HepG2 (cell line): ENCODE measurements around the gene GREM2. TPM values are rescaled to one million over a fixed set of nuclear protein-coding genes. Genes with fewer than 3 reads are reported as not detected.

Experiments
- ATAC-seq: fragments of 200-7000 bp; cut with Tn5 transposase; 3 replicates; pipeline ENCODE4 v1.9.1; 2020; ENCODE audit warnings: mild to moderate bottlenecking, moderate library complexity
- BruUV-seq: library from RNA; stranded (reverse); fragments of 400-500 nt; replicated peaks from 2 replicates; lab custom pipeline; 2021; lab: Mats Ljungman, UMichigan
- CTCF ChIA-PET: fragments of 300-600 bp; formaldehyde crosslinking; extraction: SDS; loops from one replicate; lab custom pipeline; 2021; ENCODE audit warnings: low total read pairs, inconsistent platforms, low intra/inter-chr PET ratio; lab: Yijun Ruan, JAX
- POLR2A ChIA-PET: fragments of 350-600 bp; sonication (Branson Sonifier 250); formaldehyde crosslinking; loops from one replicate; lab custom pipeline; 2020; ENCODE audit warnings: antibody characterized with exemption, inconsistent platforms; lab: Yijun Ruan, JAX
- DNase-seq: peaks from one replicate; pipeline ENCODE4 v3.0.0-alpha.2; 2015; ENCODE audit warnings: low spot score
- FAIRE-seq: peaks from 3 replicates; lab custom pipeline; 2011; peaks lifted over from hg19 to GRCh38; lab: Jason Lieb, UNC
- H2AFZ ChIP-seq: one replicate; pipeline ENCODE4 v1.6.1; 2011; ENCODE audit warnings: low read length, inconsistent platforms
- H3K27ac ChIP-seq: fragments of 300-600 bp; 3 replicates; pipeline ENCODE4 v1.8.0; 2011; ENCODE audit warnings: mixed run types, mild to moderate bottlenecking, mixed read lengths, low read length, inconsistent platforms; ENCODE audit not compliant: insufficient read depth; ENCODE audit errors: extremely low read length
- H3K27me3 ChIP-seq, 2 experiments: fragments of 200-600 bp in 1 of 2; 2 replicates in 1 of 2; 3 replicates in 1 of 2; pipeline versions ENCODE4 v1.6.0 to v1.8.0; 2011; ENCODE audit warnings: low read length in 2 of 2, mild to moderate bottlenecking in 2 of 2, moderate library complexity in 2 of 2, inconsistent platforms in 1 of 2; ENCODE audit not compliant: insufficient read depth in 2 of 2, control insufficient read depth in 1 of 2
- H3K36me3 ChIP-seq, 2 experiments: fragments of 200-600 bp in 1 of 2; replicated peaks in 1 of 2; 2 replicates in 1 of 2; 3 replicates in 1 of 2; pipeline versions ENCODE4 v1.5.1 to v1.8.0; 2011; ENCODE audit warnings: low read length in 2 of 2, inconsistent platforms in 1 of 2; ENCODE audit not compliant: insufficient read depth in 2 of 2, control insufficient read depth in 1 of 2
- H3K4me1 ChIP-seq: 2 replicates; pipeline ENCODE4 v1.5.1; 2012; ENCODE audit warnings: low read length, inconsistent platforms; ENCODE audit not compliant: insufficient read depth
- H3K4me2 ChIP-seq: 2 replicates; pipeline ENCODE4 v1.6.0; 2011; ENCODE audit warnings: low read depth, low read length, inconsistent platforms
- H3K4me3 ChIP-seq, 3 experiments: fragments of 200-600 bp in 1 of 3; sonication (generic), shearing (Covaris generic) in 1 of 3; replicated peaks in 1 of 3; 2 replicates each; pipeline ENCODE4 v1.5.1; 2011 to 2016; ENCODE audit warnings: low read length in 3 of 3, inconsistent platforms in 2 of 3, low read depth in 2 of 3, mild to moderate bottlenecking in 2 of 3, control low read depth in 1 of 3, mixed read lengths in 1 of 3; ENCODE audit not compliant: insufficient read depth in 1 of 3
- H3K79me2 ChIP-seq: one replicate; pipeline ENCODE4 v1.6.1; 2011; ENCODE audit warnings: low read length, inconsistent platforms; ENCODE audit not compliant: insufficient read depth
- H3K9ac ChIP-seq: 2 replicates; pipeline ENCODE4 v1.6.0; 2011; ENCODE audit warnings: mild to moderate bottlenecking, low read depth, low read length, inconsistent platforms; ENCODE audit not compliant: insufficient read depth
- H3K9me3 ChIP-seq: 2 replicates; pipeline ENCODE4 v1.5.1; 2012; ENCODE audit warnings: mild to moderate bottlenecking, low read length
- H4K20me1 ChIP-seq: 2 replicates; pipeline ENCODE4 v1.6.0; 2011; ENCODE audit warnings: inconsistent platforms, mild to moderate bottlenecking, low read length, moderate library complexity; ENCODE audit not compliant: insufficient read depth
- GATAD2A ChIP-seq: IDR thresholded peaks from 2 replicates; pipeline ENCODE4 v1.6.1; 2016
- KDM3A ChIP-seq: IDR thresholded peaks from 2 replicates; pipeline ENCODE4 v1.6.1; 2018; ENCODE audit warnings: low read depth, missing compliant biosample characterization
- KDM5B ChIP-seq: sonication (generic); formaldehyde crosslinking; IDR thresholded peaks from 2 replicates; pipeline ENCODE4 v1.4.0; 2020; ENCODE audit warnings: missing genetic modification reagents, mild to moderate bottlenecking, borderline replicate concordance
- KLF16 ChIP-seq, 2 experiments: sonication (generic) in 1 of 2; formaldehyde crosslinking in 1 of 2; IDR thresholded peaks; 2 replicates each; pipeline versions ENCODE4 v1.6.1 to v1.8.0; 2016 to 2023; ENCODE audit warnings: missing genetic modification reagents in 2 of 2, missing compliant biosample characterization in 1 of 2
- PHF21A ChIP-seq: sonication (generic); formaldehyde crosslinking; IDR thresholded peaks from 2 replicates; pipeline ENCODE4 v1.5.0; 2020; ENCODE audit warnings: mild to moderate bottlenecking, missing genetic modification reagents
- RXRB ChIP-seq: IDR thresholded peaks from 2 replicates; pipeline ENCODE4 v1.6.1; 2016; ENCODE audit warnings: borderline replicate concordance, missing genetic modification reagents, missing compliant biosample characterization
- U2AF1 ChIP-seq: fragments of 200-400 bp; formaldehyde crosslinking; optimal IDR thresholded peaks from 2 replicates; pipeline ENCODE3; 2017; ENCODE audit warnings: mild to moderate bottlenecking, low read depth, low read length
- ZNF160 ChIP-seq: sonication (generic); formaldehyde crosslinking; IDR thresholded peaks from 2 replicates; pipeline ENCODE4 v1.8.0; 2022; ENCODE audit warnings: mild to moderate bottlenecking, inconsistent platforms, missing genetic modification reagents
- ZNF432 ChIP-seq: sonication (generic); formaldehyde crosslinking; IDR thresholded peaks from 2 replicates; pipeline ENCODE4 v1.5.0; 2020; ENCODE audit warnings: missing genetic modification reagents, mild to moderate bottlenecking, borderline replicate concordance
- ZNF563 ChIP-seq: sonication (generic); formaldehyde crosslinking; IDR thresholded peaks from 2 replicates; pipeline ENCODE4 v1.8.0; 2022; ENCODE audit warnings: mild to moderate bottlenecking, moderate library complexity, missing genetic modification reagents
- ZNF781 ChIP-seq: sonication (generic); formaldehyde crosslinking; IDR thresholded peaks from 2 replicates; pipeline ENCODE4 v1.5.1; 2020; ENCODE audit warnings: borderline replicate concordance, mild to moderate bottlenecking, missing genetic modification reagents; ENCODE audit errors: not compliant biosample characterization
- WGBS: methylation state at CpG from one replicate; pipeline ENCODE4 v1.1.6; 2017; ENCODE audit warnings: low lambda C conversion rate; 5-methylcytosine and 5-hydroxymethylcytosine counted together
- in situ Hi-C: cut with HindIII; loops from 2 replicates; pipeline ENCODE4 v1.10.0; 2017; ENCODE audit warnings: low pct_unique_long_range_greater_than_20kb; ENCODE audit not compliant: extremely low pct_ligation_motif_present
- intact Hi-C: fragments of 100-400 bp; cut with micrococcal nuclease; formaldehyde crosslinking; loops from one replicate; pipeline ENCODE4 v1.10.0; 2022; ENCODE audit not compliant: unreplicated experiment
- polyA plus RNA-seq, 8 experiments: library from polyadenylated mRNA; depleted of rRNA in 3 of 8; stranded (reverse) in 7 of 8; unstranded in 1 of 8; fragments of >200 nt; fragmentation: Illumina TruSeq in 4 of 8; extraction: Trizol in 4 of 8; gene quantifications; 2 replicates each; pipeline versions ENCODE4 v1.2.1 to v1.2.3, GENCODE V29; 2011 to 2016; ENCODE audit warnings: low read depth in 4 of 8, missing spikeins in 1 of 8, mixed read lengths in 1 of 8; ENCODE audit not compliant: insufficient read depth in 1 of 8
- total RNA-seq, 5 experiments: library from RNA; depleted of rRNA; stranded (reverse); fragments of >200 nt; fragmentation: Illumina TruSeq; extraction: Trizol; gene quantifications; 2 replicates each; pipeline ENCODE4 v1.2.3, GENCODE V29; 2016; ENCODE audit warnings: low read depth in 1 of 5
- TF ChIP-seq, protein P1 (sequence below): fragments of 450-650 bp; IDR thresholded peaks from 2 replicates; pipeline ENCODE4 v1.6.1; 2016

Gene GREM2
- total and polyA plus RNA-seq, 2 of the 13 experiments (the other 11 are each of a cell fraction or from before 2014, with no cell fraction given) = 0.07 TPM; not detected in 1

- Histone ChIP-seq H3K9me3 (no peaks in the 10 kb centered on the region), H2AFZ (no peak overlapping the region), H3K27me3 (no peaks in the 10 kb centered on the region), H3K9ac (no peak overlapping the region), H3K79me2 (no peaks in the 10 kb centered on the region), H3K36me3 (no peaks in the 10 kb centered on the region), H3K4me2 (no peak overlapping the region), H3K27ac (no peak overlapping the region), H3K4me3 (no peak overlapping the region), H3K4me1 (no peaks in the 10 kb centered on the region), H4K20me1 (no peaks in the 10 kb centered on the region)
- no peak for TF ChIP-seq KDM5B (CRISPR knock-in tag)
- TF ChIP-seq U2AF1 = no peak
- no peak for TF ChIP-seq RXRB (CRISPR knock-in tag)
- TF ChIP-seq, protein P1, sequence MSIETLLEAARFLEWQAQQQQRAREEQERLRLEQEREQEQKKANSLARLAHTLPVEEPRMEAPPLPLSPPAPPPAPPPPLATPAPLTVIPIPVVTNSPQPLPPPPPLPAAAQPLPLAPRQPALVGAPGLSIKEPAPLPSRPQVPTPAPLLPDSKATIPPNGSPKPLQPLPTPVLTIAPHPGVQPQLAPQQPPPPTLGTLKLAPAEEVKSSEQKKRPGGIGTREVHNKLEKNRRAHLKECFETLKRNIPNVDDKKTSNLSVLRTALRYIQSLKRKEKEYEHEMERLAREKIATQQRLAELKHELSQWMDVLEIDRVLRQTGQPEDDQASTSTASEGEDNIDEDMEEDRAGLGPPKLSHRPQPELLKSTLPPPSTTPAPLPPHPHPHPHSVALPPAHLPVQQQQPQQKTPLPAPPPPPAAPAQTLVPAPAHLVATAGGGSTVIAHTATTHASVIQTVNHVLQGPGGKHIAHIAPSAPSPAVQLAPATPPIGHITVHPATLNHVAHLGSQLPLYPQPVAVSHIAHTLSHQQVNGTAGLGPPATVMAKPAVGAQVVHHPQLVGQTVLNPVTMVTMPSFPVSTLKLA = no peak
- no peak for TF ChIP-seq ZNF432 (CRISPR knock-in tag)
- no peak for TF ChIP-seq ZNF563
- TF ChIP-seq ZNF160 = no peak
- no peak for TF ChIP-seq GATAD2A (CRISPR knock-in tag)
- no peak for TF ChIP-seq KDM3A
- TF ChIP-seq ZNF781 (CRISPR knock-in tag) = no peak
- TF ChIP-seq PHF21A (CRISPR knock-in tag) = no peak
- no peak for TF ChIP-seq KLF16 (CRISPR knock-in tag; IDR thresholded peaks at IDR 0.05)
- CTCF ChIA-PET = no interaction called here
- POLR2A ChIA-PET = no interaction called here
- no TSS peak for BruUV-seq
- intact Hi-C loops (no loop called here), in situ Hi-C loops (no loop called here)
- FAIRE-seq (no peak), DNase-seq (no peak), ATAC-seq (no peak)
- 10% methylated on average over 2 of the region's 2 CpGs for WGBS
These were observed 58.6 kb downstream of the GREM2 start for GRCh38 chr1:240553351-240553750.
